Stimulated activated effector memory CD8-positive, alpha-beta T cell treated with anti-CD3 and anti-CD28 coated beads, Interleukin-12 subunit alpha, Interleukin-12 subunit beta, amount 100 ng/mL, for 72 hours (primary cell): Measurements from ENCODE around the gene COQ6.
"Not testable (repeated sequence)": the region's sequence is repeated elsewhere in the genome, so short reads cannot be mapped to it uniquely, and the experiment has no call there.

Source experiments
- ATAC-seq: fragments of 150-1000 bp; cut with Tn5 transposase; 2 replicates; pipeline ENCODE4 v1.10.0; 2021
- DNase-seq, 2 donors: peaks; one replicate each; pipeline ENCODE4 v3.0.0; 2021 to 2022; ENCODE audit warnings: low spot score in 2 of 2
- H3K27ac Mint-ChIP-seq: one replicate; pipeline ENCODE4 v1.8.0; 2022; ENCODE audit warnings: mild to moderate bottlenecking, mixed read lengths
- H3K36me3 Mint-ChIP-seq: one replicate; pipeline ENCODE4 v1.8.0; 2022; ENCODE audit warnings: mild to moderate bottlenecking, mixed read lengths
- H3K4me1 Mint-ChIP-seq: one replicate; pipeline ENCODE4 v1.8.0; 2022; ENCODE audit warnings: mixed read lengths
- H3K4me3 Mint-ChIP-seq: one replicate; pipeline ENCODE4 v1.8.0; 2022; ENCODE audit warnings: mild to moderate bottlenecking, mixed read lengths
- H3K9me3 Mint-ChIP-seq: one replicate; pipeline ENCODE4 v1.8.0; 2022; ENCODE audit warnings: mixed read lengths

Gene COQ6

DNA sequence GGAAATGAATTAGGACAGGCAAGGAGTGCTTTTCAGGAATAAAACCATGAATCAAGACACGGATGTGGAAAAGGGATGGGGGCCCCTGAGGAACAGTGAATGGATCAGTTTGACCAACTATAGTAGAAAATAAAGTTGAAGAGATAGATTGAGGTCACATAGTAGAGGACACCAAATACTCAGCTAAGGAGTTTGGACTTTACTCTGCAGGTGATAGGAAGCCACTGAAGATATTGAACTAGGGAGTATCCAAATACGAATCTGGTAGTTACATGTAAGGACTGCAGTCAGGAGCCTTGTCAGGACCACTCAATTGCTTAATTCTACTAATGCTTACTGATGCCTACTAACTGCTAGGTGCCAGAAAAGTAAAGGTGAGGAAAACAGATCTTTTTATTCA, 48.6 kb downstream of the COQ6 start:
- Mint-ChIP-seq H3K36me3 (peaks cover 11% of the 10 kb centered on the region), H3K9me3 (no peaks in the 10 kb centered on the region), H3K4me1 (no peaks in the 10 kb centered on the region), H3K27ac (no peak overlapping the region), H3K4me3 (no peak overlapping the region)
- ATAC-seq = no peak
- no peak for DNase-seq

DNA sequence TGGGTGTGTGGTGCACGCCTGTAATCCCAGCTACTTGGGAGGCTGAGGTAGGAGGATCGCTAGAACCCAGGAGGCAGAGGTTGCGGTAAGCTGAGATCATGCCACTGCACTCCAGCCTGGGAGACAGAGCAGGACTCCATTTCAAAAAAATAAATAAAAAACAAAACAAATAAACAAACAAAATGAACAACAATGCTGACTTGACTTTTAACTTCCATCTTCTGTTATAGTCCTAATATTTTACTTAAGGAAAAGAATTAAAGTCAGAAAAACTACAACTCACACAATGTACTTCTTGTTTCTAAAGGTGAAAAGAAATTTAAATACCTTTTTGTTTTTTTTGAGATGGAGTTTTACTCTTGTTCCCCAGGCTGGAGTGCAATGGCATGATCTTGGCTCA, 55.6 kb downstream of the COQ6 start:
- ATAC-seq, H3K4me3 Mint-ChIP-seq: not testable (repeated sequence)
- H3K36me3 Mint-ChIP-seq = peaks cover 50% of the 10 kb centered on the region

GRCh38 chr14:74008843-74009499, 58.9 kb downstream of the COQ6 start:
- Mint-ChIP-seq H3K4me1 (no peaks in the 10 kb centered on the region), H3K27ac (no peak overlapping the region), H3K9me3 (no peaks in the 10 kb centered on the region), H3K36me3 (peaks cover 60% of the 10 kb centered on the region), H3K4me3 (no peak overlapping the region)
- DNase-seq = no peak
- ATAC-seq = no peak

More for the DNA sequence above, 55.6 kb downstream of the COQ6 start:
- H3K4me1 Mint-ChIP-seq, H3K9me3 Mint-ChIP-seq, DNase-seq, H3K27ac Mint-ChIP-seq: not testable (repeated sequence)
